ENCODE measurements around the gene PRSS36.

- TF ChIP-seq POLR2AphosphoS5 (IDR thresholded peaks at IDR 0.05) (peak; percentile 83), CTCF (IDR thresholded peaks at IDR 0.05; ENCODE audit: poor library complexity, severe bottlenecking) (peak; percentile 37), SMC3 (conservative IDR thresholded peaks at IDR 0.05; ENCODE audit: poor library complexity) (peak; percentile 63), EZH2 (IDR thresholded peaks at IDR 0.05; ENCODE audit: borderline replicate concordance, insufficient read depth, low read length, poor library complexity, severe bottlenecking) (no peak), REST (IDR thresholded peaks at IDR 0.05; ENCODE audit: borderline replicate concordance) (peak; percentile 92), RAD21 (conservative IDR thresholded peaks at IDR 0.05) (peak; percentile 53)
Observed at GRCh38 chr16:31094424-31095120, 55.3 kb downstream of the PRSS36 start, which contains the start of gene VKORC1.

All from neural cell (in vitro differentiated cells).